SU-DHL-6 (cell line): Measurements from ENCODE around the gene PPP6R1.

Experiments
- EZH2phosphoT487 ChIP-seq: fragments of 200-600 bp; sonication (generic), shearing (Covaris generic); conservative IDR thresholded peaks from 2 replicates; pipeline ENCODE4 v1.6.1; 2018; ENCODE audit warnings: mild to moderate bottlenecking, antibody characterized with exemption, low read length, moderate library complexity, mixed read lengths
- TF ChIP-seq, protein P1 (sequence below): fragments of 200-600 bp; sonication (generic); IDR thresholded peaks from one replicate; pipeline ENCODE4 v1.5.1; 2017; ENCODE audit warnings: antibody characterized with exemption, mild to moderate bottlenecking, low read length, moderate library complexity; ENCODE audit not compliant: insufficient read depth, poor library complexity, severe bottlenecking

DNA sequence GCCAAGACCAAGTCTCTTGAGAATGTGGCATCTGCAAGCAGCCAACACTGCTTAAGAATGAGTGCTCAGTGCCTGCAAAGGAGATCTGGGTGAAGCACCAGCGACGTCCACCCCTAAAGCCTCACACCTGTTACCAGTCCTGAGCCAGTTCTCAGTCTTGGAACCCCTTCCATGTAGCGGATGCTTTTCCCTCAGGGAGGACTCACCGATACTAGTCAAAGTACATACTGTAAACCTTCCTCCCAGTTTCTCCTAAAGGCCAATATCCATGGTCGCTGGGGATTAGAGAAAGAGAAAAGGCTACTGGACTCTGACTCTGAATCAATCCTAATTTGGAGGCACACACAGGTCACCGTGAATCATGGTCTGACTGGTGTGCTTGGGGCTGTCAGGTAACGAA lies 45.3 kb downstream of the PPP6R1 start:
- TF ChIP-seq, protein P1, sequence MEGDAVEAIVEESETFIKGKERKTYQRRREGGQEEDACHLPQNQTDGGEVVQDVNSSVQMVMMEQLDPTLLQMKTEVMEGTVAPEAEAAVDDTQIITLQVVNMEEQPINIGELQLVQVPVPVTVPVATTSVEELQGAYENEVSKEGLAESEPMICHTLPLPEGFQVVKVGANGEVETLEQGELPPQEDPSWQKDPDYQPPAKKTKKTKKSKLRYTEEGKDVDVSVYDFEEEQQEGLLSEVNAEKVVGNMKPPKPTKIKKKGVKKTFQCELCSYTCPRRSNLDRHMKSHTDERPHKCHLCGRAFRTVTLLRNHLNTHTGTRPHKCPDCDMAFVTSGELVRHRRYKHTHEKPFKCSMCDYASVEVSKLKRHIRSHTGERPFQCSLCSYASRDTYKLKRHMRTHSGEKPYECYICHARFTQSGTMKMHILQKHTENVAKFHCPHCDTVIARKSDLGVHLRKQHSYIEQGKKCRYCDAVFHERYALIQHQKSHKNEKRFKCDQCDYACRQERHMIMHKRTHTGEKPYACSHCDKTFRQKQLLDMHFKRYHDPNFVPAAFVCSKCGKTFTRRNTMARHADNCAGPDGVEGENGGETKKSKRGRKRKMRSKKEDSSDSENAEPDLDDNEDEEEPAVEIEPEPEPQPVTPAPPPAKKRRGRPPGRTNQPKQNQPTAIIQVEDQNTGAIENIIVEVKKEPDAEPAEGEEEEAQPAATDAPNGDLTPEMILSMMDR = no peak
- TF ChIP-seq EZH2phosphoT487 = no peak
